ENCODE data around the gene RAB40B.
"Not testable (repeated sequence)": the region's sequence is repeated elsewhere in the genome, so short reads cannot be mapped to it uniquely, and the experiment has no call there.

The RAB40B gene

GRCh38 chr17:82667668-82668000 lies 30.9 kb downstream of the RAB40B start:
- no peak for DNase-seq (ENCODE audit: low read depth)

- DNase-seq (ENCODE audit: low read depth) = no peak
Measured at GRCh38 chr17:82666931-82667667, 31.4 kb downstream of the RAB40B start.

- no peak for DNase-seq (ENCODE audit: low read depth)
Measured at GRCh38 chr17:82665891-82666290, 32.6 kb downstream of the RAB40B start.

GRCh38 chr17:82665217-82665616 lies 33.3 kb downstream of the RAB40B start:
- no peak for DNase-seq (ENCODE audit: low read depth)

GRCh38 chr17:82664701-82665182 lies 33.8 kb downstream of the RAB40B start:
- DNase-seq (ENCODE audit: low read depth) = no peak

GRCh38 chr17:82664276-82664575 lies 34.3 kb downstream of the RAB40B start:
- no peak for DNase-seq (ENCODE audit: low read depth)

- no peak for DNase-seq (ENCODE audit: low read depth)
Measured at GRCh38 chr17:82663381-82664275, 34.9 kb downstream of the RAB40B start.

GRCh38 chr17:82662711-82663261 lies 35.7 kb downstream of the RAB40B start:
- DNase-seq (ENCODE audit: low read depth) = no peak

GRCh38 chr17:82661717-82662683 lies 36.5 kb downstream of the RAB40B start:
- no peak for DNase-seq (ENCODE audit: low read depth)

- DNase-seq (ENCODE audit: low read depth) = no peak
Measured at GRCh38 chr17:82659886-82660285, 38.6 kb downstream of the RAB40B start.

- no peak for DNase-seq (ENCODE audit: low read depth)
Measured at GRCh38 chr17:82658796-82659452, 39.6 kb downstream of the RAB40B start.

GRCh38 chr17:82658331-82658730 lies 40.2 kb downstream of the RAB40B start:
- DNase-seq (ENCODE audit: low read depth) = no peak

GRCh38 chr17:82657926-82658325 lies 40.6 kb downstream of the RAB40B start:
- no peak for DNase-seq (ENCODE audit: low read depth)

GRCh38 chr17:82656266-82656665 lies 42.2 kb downstream of the RAB40B start:
- no peak for DNase-seq (ENCODE audit: low read depth)

- no peak for DNase-seq (ENCODE audit: low read depth)
Measured at GRCh38 chr17:82655523-82655922, 43.0 kb downstream of the RAB40B start.

GRCh38 chr17:82655038-82655479 lies 43.4 kb downstream of the RAB40B start:
- no peak for DNase-seq (ENCODE audit: low read depth)

GRCh38 chr17:82654611-82655010 lies 43.9 kb downstream of the RAB40B start:
- DNase-seq (ENCODE audit: low read depth) = not testable (repeated sequence)

- DNase-seq (ENCODE audit: low read depth) = no peak
Measured at GRCh38 chr17:82653651-82654528, 44.6 kb downstream of the RAB40B start.

GRCh38 chr17:82650723-82651122 lies 47.8 kb downstream of the RAB40B start:
- no peak for DNase-seq (ENCODE audit: low read depth)

Measured in CMK (cell line).